ENCODE results near the gene PNMA6E. TPM values are rescaled to one million over a fixed set of nuclear protein-coding genes. Genes with fewer than 3 reads are reported as not detected.

Gene PNMA6E
- total and polyA plus RNA-seq, 9 of the 15 experiments (the other 6 are each of a cell fraction or from before 2014, with no cell fraction given): 0.03 TPM; not detected in 8

- TF ChIP-seq SETDB1 (IDR thresholded peaks at IDR 0.05; ENCODE audit: low read length): no peak
- no peak for TF ChIP-seq TCF7 (IDR thresholded peaks at IDR 0.05; ENCODE audit: borderline replicate concordance)
Observed at GRCh38 chrX:153388722-153389459, 12.3 kb downstream of the PNMA6E start (continued).

- Histone ChIP-seq H3K4me2 (ENCODE audit: insufficient read depth, low read length) (no peak overlapping the region), H3K79me2 (ENCODE audit: control insufficient read depth, insufficient read depth, low read length) (no peaks in the 10 kb centered on the region), H3K36me3 (ENCODE audit: control insufficient read depth, insufficient read depth, low read length) (no peaks in the 10 kb centered on the region), H3K9me3 (replicated peaks; ENCODE audit: control insufficient read depth, insufficient read depth, low read depth, low read length) (0 out of 2 replicates have a peak, but pooled peaks cover under 1% of the 10 kb centered on the region), H4K20me1 (replicated peaks; ENCODE audit: control insufficient read depth, insufficient read depth, low read length) (no peaks in the 10 kb centered on the region), H3K9ac (ENCODE audit: insufficient read depth in 1 of 2, low read depth in 2 of 2, low read length in 2 of 2) (peak overlapping the region in 1 of 2 experiments; percentile 17; a peak in 1 of 4 replicates), H3K9me1 (ENCODE audit: control insufficient read depth, insufficient read depth, low read length) (no peaks in the 10 kb centered on the region), H3K4me1 (replicated peaks in 1 of 2; ENCODE audit: control insufficient read depth in 2 of 2, insufficient read depth in 2 of 2, low read length in 2 of 2) (no peaks in the 10 kb centered on the region; a peak in 1 of 5 replicates), H3K27me3 (ENCODE audit: control insufficient read depth in 2 of 2, insufficient read depth in 2 of 2, low read length in 2 of 2) (no peaks in the 10 kb centered on the region; a peak in 1 of 5 replicates), H2AFZ (ENCODE audit: low read depth, low read length) (no peak overlapping the region), H3K4me3 (no peak overlapping the region), H3K27ac (ENCODE audit: extremely low read depth, low read depth, low read length) (no peak overlapping the region)
- no peak for TF ChIP-seq HDAC1 (IDR thresholded peaks at IDR 0.05)
- no peak for TF ChIP-seq CTCF (IDR thresholded peaks at IDR 0.05 in 2 of 3, conservative IDR thresholded peaks at IDR 0.05 in 1 of 3; ENCODE audit: insufficient read depth in 2 of 3, low read depth in 1 of 3, low read length in 3 of 3)
- TF ChIP-seq AFF1 (IDR thresholded peaks at IDR 0.05; ENCODE audit: low read depth in 1 of 2, partially characterized antibody in 2 of 2): no peak
- no peak for FAIRE-seq
- ChIA-PET CTCF (ENCODE audit: low intra/inter-chr PET ratio) (no interaction called here), POLR2A (interaction anchor here (0.7 kb wide), 1 partner anchor 53 kb away, joined by 3 read pairs; no protein-coding TSS in a partner anchor)
- 28% methylated on average over 10 of the region's 10 CpGs for WGBS (ENCODE audit: insufficient coverage, low coverage, missing lambda C conversion rate)
- ATAC-seq: no peak
- no TSS peak for BruUV-seq (replicated peaks)
- DNase-seq (ENCODE audit: extremely low read depth in 1 of 4, low spot score in 3 of 4): no peak
- intact Hi-C loops (cut with micrococcal nuclease): no loop called here
- in situ Hi-C loops (cut with MboI): no loop called here
Observed at GRCh38 chrX:153387987-153388721, 13.0 kb downstream of the PNMA6E start.

Measured in K562 (cell line).